ENCODE measurements around the gene GPNMB.

DNA sequence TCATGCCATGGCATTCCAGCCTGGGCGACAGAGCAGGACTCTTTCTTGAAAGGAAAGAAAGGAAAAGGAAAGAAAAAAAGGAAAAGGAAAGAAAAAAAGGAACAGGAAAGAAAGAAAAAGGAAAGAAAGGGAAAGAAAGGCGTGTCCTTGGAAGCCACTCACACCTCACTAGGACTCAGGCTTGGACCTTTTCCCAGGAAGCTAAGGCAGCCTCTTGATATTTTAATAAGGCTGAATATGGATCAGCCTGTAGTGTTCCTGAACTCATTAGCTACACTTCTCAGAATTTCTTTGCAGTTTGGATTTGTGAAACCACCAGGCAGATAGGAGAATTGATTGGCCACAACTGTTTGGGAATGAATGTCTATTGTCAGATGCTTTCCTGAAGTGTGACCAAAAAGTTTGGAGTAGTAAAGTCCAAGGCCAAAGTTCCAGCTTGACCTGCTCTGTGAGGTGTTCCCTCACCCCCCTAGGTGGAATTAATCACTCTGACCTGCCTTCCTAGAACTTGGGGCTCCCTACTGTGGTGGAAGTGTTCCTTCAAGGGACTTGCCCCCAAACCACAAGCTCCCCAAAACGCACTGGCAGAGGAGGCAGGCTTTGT, 45.5 kb downstream of the GPNMB start:
- TF ChIP-seq, protein P1, sequence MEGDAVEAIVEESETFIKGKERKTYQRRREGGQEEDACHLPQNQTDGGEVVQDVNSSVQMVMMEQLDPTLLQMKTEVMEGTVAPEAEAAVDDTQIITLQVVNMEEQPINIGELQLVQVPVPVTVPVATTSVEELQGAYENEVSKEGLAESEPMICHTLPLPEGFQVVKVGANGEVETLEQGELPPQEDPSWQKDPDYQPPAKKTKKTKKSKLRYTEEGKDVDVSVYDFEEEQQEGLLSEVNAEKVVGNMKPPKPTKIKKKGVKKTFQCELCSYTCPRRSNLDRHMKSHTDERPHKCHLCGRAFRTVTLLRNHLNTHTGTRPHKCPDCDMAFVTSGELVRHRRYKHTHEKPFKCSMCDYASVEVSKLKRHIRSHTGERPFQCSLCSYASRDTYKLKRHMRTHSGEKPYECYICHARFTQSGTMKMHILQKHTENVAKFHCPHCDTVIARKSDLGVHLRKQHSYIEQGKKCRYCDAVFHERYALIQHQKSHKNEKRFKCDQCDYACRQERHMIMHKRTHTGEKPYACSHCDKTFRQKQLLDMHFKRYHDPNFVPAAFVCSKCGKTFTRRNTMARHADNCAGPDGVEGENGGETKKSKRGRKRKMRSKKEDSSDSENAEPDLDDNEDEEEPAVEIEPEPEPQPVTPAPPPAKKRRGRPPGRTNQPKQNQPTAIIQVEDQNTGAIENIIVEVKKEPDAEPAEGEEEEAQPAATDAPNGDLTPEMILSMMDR (IDR thresholded peaks at IDR 0.05): no peak
- TF ChIP-seq POLR2A (IDR thresholded peaks at IDR 0.05): no peak
